Measurements from ENCODE around the gene IGFBP7.

Gene IGFBP7

DNA sequence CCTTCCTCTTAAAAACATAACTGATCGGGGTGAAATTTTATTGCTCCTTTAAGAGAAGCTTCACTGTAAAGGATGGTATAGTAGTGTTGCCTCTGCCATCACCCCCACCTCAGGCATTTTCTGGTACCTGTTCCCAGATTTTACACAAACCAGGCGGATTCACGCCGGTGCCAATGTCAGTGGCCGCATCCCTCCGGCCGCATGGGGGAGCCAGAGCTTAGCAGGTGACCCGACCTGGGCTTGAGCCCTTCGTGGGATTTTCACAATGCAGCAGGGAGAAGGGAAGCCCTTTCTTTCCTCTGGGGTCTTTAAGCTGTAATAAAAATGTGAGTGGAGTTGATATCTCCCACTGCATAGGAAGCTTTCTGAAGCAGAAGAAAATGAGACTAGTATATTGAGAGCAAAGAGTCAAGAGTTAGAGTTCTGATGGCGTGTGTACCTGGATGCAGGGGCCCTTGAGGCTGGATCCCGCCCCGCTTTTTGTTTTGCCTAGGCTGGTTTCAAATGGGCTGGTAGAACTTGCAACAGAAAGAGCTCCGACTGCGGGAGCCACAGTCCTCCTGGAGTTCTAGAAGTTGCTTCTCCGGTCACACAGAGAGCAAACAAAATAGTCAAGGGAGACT, 72.1 kb downstream of the IGFBP7 start:
- no peak for FAIRE-seq

DNA sequence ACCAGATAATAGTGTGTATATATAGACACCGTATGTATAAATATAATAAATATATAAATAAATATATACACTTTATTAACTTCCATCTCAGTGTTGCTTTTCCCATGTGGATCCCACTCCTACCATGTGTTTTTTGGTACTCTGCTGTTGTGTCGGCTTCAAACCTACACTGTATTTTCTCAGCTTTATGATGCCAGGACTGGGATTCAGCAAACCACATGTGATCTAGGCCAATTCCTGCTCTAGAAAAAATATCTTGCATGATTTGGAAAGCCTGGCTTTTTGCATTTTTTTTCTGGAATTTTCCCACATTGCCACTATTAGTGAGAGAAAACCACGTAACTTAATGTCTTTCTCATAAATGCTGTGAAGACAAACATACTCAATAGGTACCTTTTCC, 75.7 kb downstream of the IGFBP7 start:
- FAIRE-seq = no peak

GRCh38 chr4:57023104-57023503, 87.1 kb downstream of the IGFBP7 start:
- FAIRE-seq = no peak

DNA sequence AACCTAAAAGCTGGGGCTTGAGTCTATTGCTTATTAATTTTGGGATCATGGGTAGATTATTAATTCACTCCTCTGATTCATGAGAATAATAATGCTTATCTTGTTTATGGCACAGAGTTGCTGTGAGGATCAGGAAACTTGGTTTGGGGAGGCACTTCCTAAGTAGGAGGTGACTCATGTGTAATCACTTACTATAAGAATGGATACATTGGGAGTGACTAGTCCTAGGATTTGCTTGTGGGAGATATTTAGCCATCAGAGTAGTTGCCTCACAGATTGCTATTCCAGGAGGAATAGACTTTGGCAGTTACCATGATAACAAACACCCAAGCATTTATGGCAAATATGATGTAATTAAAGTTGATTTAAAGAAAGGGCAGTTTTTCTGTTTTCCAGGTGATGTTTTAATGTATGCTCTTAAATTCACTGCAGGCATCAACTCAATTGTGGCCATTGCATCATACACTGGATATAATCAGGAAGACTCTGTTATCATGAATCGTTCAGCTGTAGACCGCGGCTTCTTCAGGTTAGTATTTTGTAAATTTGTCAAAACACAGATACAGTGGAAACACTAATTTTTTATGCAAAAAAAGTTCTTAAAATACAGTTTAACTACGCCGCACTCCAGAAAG, 89.6 kb downstream of the IGFBP7 start:
- no peak for FAIRE-seq

- no peak for FAIRE-seq
Observed at GRCh38 chr4:57018980-57019379, 91.2 kb downstream of the IGFBP7 start.

DNA sequence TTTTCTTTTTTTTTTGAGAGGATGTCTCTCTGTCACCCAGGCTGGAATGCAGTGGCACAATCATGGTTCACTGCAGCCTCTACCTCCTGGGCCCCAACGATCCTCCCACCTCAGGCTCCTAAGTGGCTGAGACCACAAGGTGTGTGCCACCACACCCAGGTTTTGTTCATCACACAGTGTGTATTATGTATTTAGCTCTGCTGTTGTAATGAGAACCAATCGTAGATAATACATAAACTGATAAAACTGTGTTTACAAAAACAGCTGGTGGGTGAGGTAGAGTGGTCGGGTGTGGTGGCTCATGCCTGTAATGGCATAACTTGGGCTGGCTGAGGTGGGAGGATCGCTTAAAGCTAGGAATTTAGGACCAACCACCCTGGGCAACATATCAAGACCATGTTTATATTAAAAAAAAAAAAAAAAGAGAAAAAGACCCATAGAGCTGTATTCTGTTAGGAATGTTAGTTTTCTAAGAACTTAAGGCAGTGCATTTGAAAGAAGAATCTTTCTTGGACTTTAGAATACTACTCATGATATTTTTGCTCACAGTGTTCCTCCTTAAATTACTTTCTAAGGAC, 96.6 kb downstream of the IGFBP7 start:
- FAIRE-seq = no peak

- no peak for FAIRE-seq
Observed at GRCh38 chr4:56999751-57000150, 110.4 kb downstream of the IGFBP7 start.

- FAIRE-seq = no peak
Observed at GRCh38 chr4:56995525-56995924, 114.7 kb downstream of the IGFBP7 start.

- no peak for FAIRE-seq
Observed at GRCh38 chr4:56990109-56990905, 119.9 kb downstream of the IGFBP7 start.

DNA sequence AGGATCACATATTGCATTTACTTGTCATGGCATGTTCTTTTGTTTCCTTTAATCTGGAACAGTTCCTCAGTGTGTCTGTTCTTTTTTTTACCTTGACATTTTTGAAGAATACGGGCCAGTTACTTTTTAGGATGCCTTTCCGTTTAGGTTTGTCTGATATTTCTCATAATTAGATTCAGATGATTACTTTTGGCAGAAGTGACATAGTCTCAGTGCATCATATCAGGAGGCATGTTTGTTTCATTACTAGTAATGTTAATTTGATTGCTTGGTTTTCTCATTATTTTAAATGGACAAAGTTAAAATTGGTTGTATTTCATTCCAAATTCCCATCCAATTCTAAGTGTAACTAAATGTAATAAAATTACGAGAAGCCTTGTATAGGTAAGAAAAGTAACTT, 123.2 kb downstream of the IGFBP7 start:
- no peak for FAIRE-seq

- no peak for FAIRE-seq
Observed at GRCh38 chr4:56986192-56986591, 124.0 kb downstream of the IGFBP7 start.

- no peak for FAIRE-seq
Observed at GRCh38 chr4:56981795-56982201, 128.4 kb downstream of the IGFBP7 start.
